Type B pancreatic cell (in vitro differentiated cells): ENCODE results near the gene ATG2A. TPM values are rescaled to one million over a fixed set of nuclear protein-coding genes. Genes with fewer than 3 reads are reported as not detected.

Experiments
- DNase-seq: peaks from one replicate; pipeline ENCODE4 v3.0.0; 2021; ENCODE audit warnings: mixed read lengths; ENCODE audit not compliant: unreplicated experiment; ENCODE audit errors: extremely low spot score
- H3K27ac Mint-ChIP-seq: 2 replicates; pipeline ENCODE4 v1.8.0; 2021; ENCODE audit warnings: mild to moderate bottlenecking, mixed read lengths
- H3K27me3 Mint-ChIP-seq: 2 replicates; pipeline ENCODE4 v1.8.0; 2021; ENCODE audit warnings: mixed read lengths
- H3K36me3 Mint-ChIP-seq: 2 replicates; pipeline ENCODE4 v1.8.0; 2021; ENCODE audit warnings: mixed read lengths
- H3K4me1 Mint-ChIP-seq: one replicate; pipeline ENCODE4 v1.8.0; 2021; ENCODE audit warnings: mixed read lengths; ENCODE audit not compliant: unreplicated experiment
- H3K4me3 Mint-ChIP-seq: 2 replicates; pipeline ENCODE4 v1.8.0; 2021; ENCODE audit warnings: mild to moderate bottlenecking, mixed read lengths
- H3K9me3 Mint-ChIP-seq: 2 replicates; pipeline ENCODE4 v1.8.0; 2021; ENCODE audit warnings: mixed read lengths
- total RNA-seq: library from RNA; stranded (reverse); gene quantifications from 2 replicates; pipeline ENCODE4 v1.2.1, GENCODE V29; 2021; ENCODE audit warnings: low replicate concordance
- TF ChIP-seq, protein P1 (sequence below): fragments of 200-600 bp; sonication (generic); conservative IDR thresholded peaks from 2 replicates; pipeline ENCODE4 v1.5.0; 2021; ENCODE audit warnings: antibody characterized with exemption, mild to moderate bottlenecking

The ATG2A gene
- total RNA-seq, 1 donor from 2014 or later, result 30.8 TPM

GRCh38 chr11:64923944-64924909 is 7.2 kb upstream of the ATG2A start, which contains the start of gene PPP2R5B:
TSS of gene PPP2R5B (plus strand) at chr11:64924689. CDS start at chr11:64925735, 1,046 bp downstream.
- peak; percentile 85 for DNase-seq
- no peaks in the 10 kb centered on the region for H3K36me3 Mint-ChIP-seq
- peak within 1 kb of the TSS; percentile 97 for H3K27ac Mint-ChIP-seq
- no peaks in the 10 kb centered on the region for H3K9me3 Mint-ChIP-seq
- TF ChIP-seq, protein P1, sequence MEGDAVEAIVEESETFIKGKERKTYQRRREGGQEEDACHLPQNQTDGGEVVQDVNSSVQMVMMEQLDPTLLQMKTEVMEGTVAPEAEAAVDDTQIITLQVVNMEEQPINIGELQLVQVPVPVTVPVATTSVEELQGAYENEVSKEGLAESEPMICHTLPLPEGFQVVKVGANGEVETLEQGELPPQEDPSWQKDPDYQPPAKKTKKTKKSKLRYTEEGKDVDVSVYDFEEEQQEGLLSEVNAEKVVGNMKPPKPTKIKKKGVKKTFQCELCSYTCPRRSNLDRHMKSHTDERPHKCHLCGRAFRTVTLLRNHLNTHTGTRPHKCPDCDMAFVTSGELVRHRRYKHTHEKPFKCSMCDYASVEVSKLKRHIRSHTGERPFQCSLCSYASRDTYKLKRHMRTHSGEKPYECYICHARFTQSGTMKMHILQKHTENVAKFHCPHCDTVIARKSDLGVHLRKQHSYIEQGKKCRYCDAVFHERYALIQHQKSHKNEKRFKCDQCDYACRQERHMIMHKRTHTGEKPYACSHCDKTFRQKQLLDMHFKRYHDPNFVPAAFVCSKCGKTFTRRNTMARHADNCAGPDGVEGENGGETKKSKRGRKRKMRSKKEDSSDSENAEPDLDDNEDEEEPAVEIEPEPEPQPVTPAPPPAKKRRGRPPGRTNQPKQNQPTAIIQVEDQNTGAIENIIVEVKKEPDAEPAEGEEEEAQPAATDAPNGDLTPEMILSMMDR, result no peak
- no peaks in the 10 kb centered on the region for H3K4me1 Mint-ChIP-seq
- H3K27me3 Mint-ChIP-seq, result no peaks in the 10 kb centered on the region
- H3K4me3 Mint-ChIP-seq, result peak within 1 kb of the TSS; percentile 93

- Mint-ChIP-seq H3K4me3 (peak overlapping the region; percentile 93), H3K36me3 (no peaks in the 10 kb centered on the region), H3K9me3 (no peaks in the 10 kb centered on the region), H3K4me1 (no peaks in the 10 kb centered on the region), H3K27me3 (no peaks in the 10 kb centered on the region), H3K27ac (no peak overlapping the region)
- TF ChIP-seq, protein P1, result no peak
- DNase-seq, result no peak
Observed at GRCh38 chr11:64923151-64923661, 6.2 kb upstream of the ATG2A start.

DNA sequence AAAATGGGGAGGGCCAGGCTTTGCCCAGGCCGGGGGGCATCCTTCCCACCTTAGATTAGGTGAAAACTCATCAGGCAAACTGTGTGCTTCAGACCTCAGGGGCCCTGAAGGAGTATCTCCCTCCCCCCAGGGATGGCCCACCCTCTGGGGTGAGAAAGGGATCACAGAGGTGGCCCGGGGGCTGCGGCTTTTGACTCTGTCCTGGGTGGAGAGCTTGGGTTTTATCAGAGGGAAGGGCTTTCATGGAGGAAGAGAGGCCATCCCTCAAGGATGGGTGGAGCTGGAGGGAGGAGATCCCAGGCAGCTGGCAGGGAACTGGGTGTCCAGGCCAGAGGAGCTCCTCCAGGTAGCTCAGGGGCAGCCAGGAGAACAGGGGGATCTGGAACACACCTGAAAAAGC is 4.4 kb upstream of the ATG2A start:
- Mint-ChIP-seq H3K27me3 (no peaks in the 10 kb centered on the region), H3K36me3 (no peaks in the 10 kb centered on the region), H3K9me3 (no peaks in the 10 kb centered on the region), H3K27ac (no peak overlapping the region), H3K4me3 (no peak overlapping the region), H3K4me1 (peaks cover 9% of the 10 kb centered on the region)
- DNase-seq, result no peak
- TF ChIP-seq, protein P1, result no peak

DNA sequence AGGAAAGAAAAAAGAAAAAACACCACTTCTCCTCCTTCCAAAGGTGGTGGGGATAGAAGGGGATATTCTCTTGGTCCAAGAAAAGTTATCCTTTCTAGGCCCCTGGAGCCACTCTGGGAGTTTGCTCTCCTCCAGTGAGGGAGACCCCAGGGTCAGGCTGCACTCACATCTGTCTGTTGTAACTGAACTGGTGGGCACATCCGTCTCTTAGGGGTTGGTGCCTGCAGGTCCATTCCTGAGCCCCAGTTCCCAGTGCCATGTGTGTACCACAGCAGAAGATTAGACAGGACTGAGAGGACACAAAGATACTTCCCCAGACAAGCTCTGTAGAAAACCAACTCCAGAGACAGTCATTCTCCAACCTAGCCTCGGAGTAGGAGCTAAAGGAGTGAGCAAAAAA is 3.1 kb upstream of the ATG2A start:
- Mint-ChIP-seq H3K27ac (no peak overlapping the region), H3K9me3 (no peaks in the 10 kb centered on the region), H3K36me3 (no peaks in the 10 kb centered on the region), H3K4me1 (peaks cover 13% of the 10 kb centered on the region), H3K4me3 (no peak overlapping the region), H3K27me3 (no peaks in the 10 kb centered on the region)
- no peak for DNase-seq
- TF ChIP-seq, protein P1, result no peak

- Mint-ChIP-seq H3K27ac (no peak overlapping the region), H3K9me3 (no peaks in the 10 kb centered on the region), H3K36me3 (no peaks in the 10 kb centered on the region), H3K4me1 (peaks cover 13% of the 10 kb centered on the region), H3K27me3 (no peaks in the 10 kb centered on the region), H3K4me3 (no peak overlapping the region)
- TF ChIP-seq, protein P1, result no peak
- DNase-seq, result no peak
Observed at GRCh38 chr11:64919627-64920026, 2.6 kb upstream of the ATG2A start.
